ENCODE measurements around the gene BGN.

BGN gene

GRCh38 chrX:153486171-153486570 lies 8.6 kb upstream of the BGN start:
- no peak for DNase-seq

DNA sequence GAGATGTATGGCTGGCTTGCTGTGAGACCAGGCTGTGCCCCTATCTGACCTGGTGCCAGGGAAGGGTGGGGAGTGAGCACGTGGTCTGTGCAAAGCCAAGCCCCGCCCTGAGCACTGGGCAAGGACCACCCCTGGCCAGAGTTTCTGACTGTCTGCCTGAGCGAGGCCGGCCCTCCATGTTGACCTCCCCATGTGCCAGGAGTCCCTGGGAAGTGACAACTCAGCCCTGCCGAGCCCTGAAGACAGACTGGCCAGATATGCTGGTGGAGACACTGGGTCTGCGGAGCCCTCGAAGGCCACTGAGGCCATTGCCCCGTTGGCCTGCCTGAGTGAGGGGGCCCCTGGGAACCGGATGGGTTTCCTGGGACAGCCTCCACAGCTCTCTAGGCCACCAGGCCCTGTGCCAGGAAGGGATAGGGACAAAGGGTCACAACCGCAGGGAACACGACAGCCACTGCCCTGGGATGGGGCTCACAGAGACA lies 7.1 kb upstream of the BGN start:
- DNase-seq, result no peak

DNA sequence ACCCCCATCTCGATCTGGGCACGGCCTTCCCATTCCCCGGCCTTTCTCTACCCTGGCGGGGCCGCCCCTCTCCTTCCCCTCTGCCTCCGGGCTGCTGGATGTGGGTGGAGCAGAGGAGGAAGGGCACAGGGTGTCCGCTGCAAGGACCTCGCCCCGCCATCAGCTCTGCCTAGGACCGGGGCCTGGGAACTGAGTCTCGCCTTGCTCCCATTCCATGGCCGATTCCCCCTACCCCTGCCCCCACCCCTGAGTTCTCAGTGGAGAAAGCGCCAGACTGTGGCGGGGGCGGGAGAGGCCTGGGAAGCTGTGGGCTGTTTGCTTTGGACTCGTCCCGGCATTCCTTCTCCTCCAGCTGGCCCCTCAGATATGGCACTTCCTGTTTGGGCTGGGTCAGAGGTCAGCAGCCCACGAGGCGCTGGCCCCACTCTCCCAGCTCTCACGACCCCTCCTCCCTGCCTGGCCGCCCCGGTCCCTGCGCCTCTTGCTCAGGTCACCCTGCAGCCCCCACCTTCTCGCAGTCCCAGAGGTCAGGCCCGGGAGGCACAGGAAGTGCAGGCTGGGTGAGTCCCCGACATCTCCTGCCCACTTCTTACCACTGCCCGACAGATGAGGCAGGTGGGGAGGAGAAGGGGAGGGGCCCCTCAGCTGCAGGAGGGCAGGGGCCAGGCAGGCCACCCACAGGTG lies 6.4 kb upstream of the BGN start:
- DNase-seq, result no peak

- no peak for DNase-seq
Observed at GRCh38 chrX:153490217-153490930, 4.4 kb upstream of the BGN start.

DNA sequence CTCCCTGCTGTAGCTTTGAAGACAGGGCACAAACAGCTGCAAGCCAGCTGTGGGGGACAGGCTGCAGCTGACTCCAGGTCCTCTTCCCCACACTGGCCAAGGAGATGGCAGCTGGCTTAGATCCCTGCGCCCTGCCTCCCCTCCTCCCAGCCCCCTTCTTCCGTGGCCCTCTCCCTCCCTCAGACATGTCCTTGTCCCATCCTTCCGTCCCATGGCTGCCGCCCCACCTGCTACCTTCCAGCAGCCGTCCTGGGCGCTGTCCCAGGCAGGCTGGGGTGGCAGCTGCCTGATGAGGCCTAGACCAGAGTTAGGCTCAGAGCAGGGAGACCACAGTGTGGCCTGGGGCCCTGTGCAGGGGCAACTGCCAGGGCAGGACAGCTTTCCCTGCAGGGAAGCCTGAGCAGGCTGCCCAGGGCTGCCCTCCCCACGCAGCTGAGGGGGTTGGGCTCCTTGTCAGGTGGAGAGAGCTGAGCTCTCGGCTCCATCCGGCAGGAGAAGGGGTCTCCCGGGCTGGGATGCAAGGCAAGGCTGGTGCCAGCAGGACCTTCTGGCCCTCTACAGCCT lies 3.3 kb upstream of the BGN start:
- no peak for DNase-seq

DNA sequence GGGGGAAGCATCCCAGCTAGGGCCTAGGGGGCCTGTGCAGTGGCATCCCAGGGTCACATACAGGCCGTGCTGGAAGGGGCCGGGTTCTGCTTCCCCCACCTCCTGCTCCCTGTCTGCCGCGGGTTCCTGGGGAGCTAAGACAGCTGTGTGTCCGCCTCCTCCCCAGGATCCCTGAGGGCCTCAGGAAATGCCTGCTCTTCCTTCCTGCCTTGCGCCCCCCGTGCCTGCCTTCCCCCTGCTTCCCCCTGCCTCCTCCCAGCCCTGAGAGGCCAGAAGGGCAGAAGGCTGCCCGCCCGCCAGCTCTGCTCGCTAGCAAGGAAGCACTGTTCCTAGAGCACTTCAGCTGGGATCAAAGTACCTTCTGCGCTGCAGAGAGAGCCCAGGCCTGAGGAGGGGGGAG lies 2.9 kb upstream of the BGN start:
- DNase-seq, result no peak

- no peak for DNase-seq
Observed at GRCh38 chrX:153492543-153492942, 2.2 kb upstream of the BGN start.

DNA sequence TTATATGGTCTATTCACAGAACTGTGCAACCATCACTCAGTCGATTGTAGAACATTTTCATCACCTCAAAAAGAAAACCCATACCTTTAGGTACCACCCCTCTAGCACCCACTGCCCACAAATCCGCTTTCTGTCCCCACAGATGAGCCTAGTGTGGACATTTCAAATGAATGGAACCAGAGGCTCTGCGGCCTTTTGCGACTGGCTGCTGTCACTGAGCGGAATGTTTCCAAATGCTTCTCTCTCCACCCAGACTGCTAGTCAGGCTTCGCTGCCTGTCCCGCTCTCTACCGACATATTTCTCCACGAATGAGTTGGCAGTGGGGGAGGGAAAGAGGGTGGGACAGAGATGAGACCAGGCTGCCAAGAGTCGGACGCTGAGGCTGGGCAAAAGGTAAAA lies 1.7 kb upstream of the BGN start:
- DNase-seq, result no peak

- DNase-seq, result no peak
Observed at GRCh38 chrX:153494061-153494460, 719 bp upstream of the BGN start.

DNA sequence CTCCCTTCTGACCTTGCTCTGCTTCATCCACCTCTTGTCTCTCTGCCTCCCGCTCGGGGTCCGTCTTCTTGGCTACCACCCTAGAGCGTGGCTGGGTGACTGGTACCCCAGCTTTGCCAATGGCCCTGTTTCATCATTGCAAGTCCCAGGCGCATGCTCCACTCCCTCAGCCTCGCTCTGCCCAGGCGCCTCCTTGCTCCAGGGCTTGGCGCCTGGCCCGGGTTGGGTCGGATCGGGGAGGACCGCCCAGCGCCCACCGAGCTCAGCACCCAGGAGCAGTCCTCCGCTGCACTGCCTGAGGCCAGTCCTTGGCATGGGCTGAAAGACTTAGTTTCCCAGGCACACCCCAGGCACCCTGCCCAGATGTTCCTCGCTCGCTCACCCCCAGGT lies 577 bp downstream of the BGN start:
- DNase-seq, result no peak

GRCh38 chrX:153495903-153496589 lies 1.3 kb downstream of the BGN start:
- no peak for DNase-seq

- DNase-seq, result no peak
Observed at GRCh38 chrX:153496590-153496959, 1.8 kb downstream of the BGN start.

DNA sequence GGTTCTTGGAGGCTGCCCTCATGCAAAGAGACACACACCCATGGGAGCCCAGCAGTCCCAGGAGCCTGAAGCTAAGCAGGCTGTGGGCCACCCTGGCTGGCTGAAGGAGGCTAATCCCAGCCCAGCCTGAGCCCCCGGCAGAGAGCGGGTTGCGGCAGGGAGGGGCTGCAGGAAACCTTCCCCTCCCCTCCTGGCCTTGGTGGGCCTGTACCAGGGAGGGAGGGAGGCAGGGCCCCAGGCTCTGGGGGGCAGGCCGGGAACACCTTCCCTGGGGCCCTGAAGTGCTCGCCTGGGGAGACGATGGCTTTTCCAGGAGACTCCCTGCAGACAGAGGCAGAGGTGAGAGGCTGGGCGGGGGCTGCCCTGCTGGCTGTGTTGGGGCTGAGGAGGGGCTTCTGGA lies 3.7 kb downstream of the BGN start:
- DNase-seq, result no peak

DNA sequence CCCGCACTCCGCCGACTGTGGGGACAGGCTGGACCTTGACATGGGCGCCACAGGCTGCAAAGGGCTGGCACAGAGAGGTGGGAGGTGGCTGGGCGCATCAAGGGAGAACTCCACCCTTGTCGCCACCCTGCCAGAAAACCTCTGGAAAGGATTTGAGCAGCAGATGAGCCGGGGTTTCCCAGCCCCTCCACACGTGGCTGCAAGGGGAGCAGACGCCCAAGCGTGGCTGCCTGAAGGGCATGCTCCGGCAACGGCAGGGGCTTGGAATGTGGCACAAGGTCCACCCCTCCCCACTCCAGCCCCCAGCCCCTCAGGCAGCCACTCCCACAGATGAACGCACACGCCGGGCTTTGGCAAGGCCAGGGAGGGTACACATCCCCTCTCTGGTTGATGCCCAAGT lies 4.6 kb downstream of the BGN start:
- DNase-seq, result no peak

- no peak for DNase-seq
Observed at GRCh38 chrX:153499876-153500275, 5.1 kb downstream of the BGN start.

- no peak for DNase-seq
Observed at GRCh38 chrX:153500676-153501280, 6.0 kb downstream of the BGN start.

GRCh38 chrX:153501530-153501929 lies 6.8 kb downstream of the BGN start:
- no peak for DNase-seq

DNA sequence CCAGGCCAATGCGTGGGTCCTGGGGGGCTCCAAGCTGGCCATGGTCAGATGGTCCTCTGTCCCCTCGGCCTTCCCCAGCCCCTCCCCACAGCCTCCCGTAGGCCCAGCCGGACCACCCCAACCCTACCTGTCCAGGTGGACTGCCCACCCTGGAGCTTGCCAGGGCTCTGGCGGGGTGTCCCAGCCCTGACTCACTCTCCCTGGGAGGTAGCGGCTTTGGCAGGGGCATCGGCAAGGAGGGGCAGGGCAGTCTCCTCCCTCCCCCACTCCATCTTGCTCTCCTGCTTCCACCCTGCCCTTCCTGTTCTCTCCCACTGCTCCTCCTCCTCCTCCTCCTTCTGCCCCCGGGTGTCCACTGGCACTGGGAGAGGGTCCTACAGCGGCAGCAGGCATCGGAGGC lies 7.4 kb downstream of the BGN start:
- DNase-seq, result no peak

GRCh38 chrX:153502796-153503195 lies 8.0 kb downstream of the BGN start:
- DNase-seq, result no peak

DNA sequence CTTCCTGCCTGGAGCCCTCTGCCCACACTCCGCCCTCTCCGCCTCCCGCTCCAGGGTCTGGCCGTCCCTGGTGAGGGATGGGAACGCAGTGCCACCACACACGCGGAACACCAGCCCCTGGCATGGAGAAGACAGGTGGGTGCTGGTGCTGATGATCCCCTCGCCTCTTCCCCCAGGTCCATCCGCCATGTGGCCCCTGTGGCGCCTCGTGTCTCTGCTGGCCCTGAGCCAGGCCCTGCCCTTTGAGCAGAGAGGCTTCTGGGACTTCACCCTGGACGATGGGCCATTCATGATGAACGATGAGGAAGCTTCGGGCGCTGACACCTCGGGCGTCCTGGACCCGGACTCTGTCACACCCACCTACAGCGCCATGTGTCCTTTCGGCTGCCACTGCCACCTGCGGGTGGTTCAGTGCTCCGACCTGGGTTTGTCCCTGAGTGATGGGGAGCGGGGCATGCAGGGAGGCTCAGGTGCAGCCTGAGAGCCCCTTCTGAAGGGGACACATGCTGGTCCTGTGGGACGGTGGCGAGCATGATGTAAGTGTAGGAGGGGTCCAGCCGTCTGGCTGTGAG lies 9.8 kb downstream of the BGN start:
- no peak for DNase-seq

- no peak for DNase-seq
Observed at GRCh38 chrX:153505361-153505760, 10.6 kb downstream of the BGN start.

- DNase-seq, result no peak
Observed at GRCh38 chrX:153507484-153508178, 12.9 kb downstream of the BGN start.
